Right lobe of liver (tissue), 4 donors: ENCODE measurements around the gene SNRNP25.

Experiments used
- CTCF ChIP-seq, 4 donors: fragments of 200-600 bp in 3 of 4; fragments of 450-650 bp in 1 of 4; IDR thresholded peaks; one replicate each; pipeline versions ENCODE4 v1.5.1 to v1.8.0; 2016 to 2022; ENCODE audit warnings: antibody characterized with exemption in 4 of 4, mild to moderate bottlenecking in 2 of 4
- POLR2A ChIP-seq: fragments of 450-650 bp; IDR thresholded peaks from one replicate; pipeline ENCODE4 v1.6.1; 2017; ENCODE audit warnings: antibody characterized with exemption, mild to moderate bottlenecking
- donor health status: DM: no; HTN: no; CAD: no.
- donor health status: DM: no; HTN: no; CAD: no.
- donor health status: DM: no; HTN: yes; CAD: no.

DNA sequence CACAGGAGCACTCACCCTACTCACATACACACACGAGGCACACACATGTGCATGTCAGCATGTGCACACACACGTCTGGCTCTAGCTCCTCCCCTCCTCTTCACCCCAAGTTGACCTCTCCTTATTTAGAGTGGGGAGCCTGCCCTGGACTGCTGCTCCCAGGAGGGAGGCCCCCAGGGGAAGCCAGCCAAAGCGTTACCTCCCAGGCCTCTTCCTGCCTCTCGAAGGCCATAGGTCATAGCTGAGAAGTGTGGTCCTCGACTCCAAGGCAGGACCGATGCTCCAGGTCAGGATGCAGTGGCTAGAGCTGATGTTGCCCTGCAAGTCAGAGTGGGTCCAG is 19.0 kb upstream of the SNRNP25 start:
- TF ChIP-seq POLR2A (no peak), CTCF (IDR thresholded peaks at IDR 0.05) (no peak)
